ENCODE data around the gene LYST. TPM values are rescaled to one million over a fixed set of nuclear protein-coding genes. Genes with fewer than 3 reads are reported as not detected.

The LYST gene
- total and polyA plus RNA-seq, 2 of the 4 experiments (the other 2 are of a cell fraction), result 2.2 to 7.2 TPM

DNA sequence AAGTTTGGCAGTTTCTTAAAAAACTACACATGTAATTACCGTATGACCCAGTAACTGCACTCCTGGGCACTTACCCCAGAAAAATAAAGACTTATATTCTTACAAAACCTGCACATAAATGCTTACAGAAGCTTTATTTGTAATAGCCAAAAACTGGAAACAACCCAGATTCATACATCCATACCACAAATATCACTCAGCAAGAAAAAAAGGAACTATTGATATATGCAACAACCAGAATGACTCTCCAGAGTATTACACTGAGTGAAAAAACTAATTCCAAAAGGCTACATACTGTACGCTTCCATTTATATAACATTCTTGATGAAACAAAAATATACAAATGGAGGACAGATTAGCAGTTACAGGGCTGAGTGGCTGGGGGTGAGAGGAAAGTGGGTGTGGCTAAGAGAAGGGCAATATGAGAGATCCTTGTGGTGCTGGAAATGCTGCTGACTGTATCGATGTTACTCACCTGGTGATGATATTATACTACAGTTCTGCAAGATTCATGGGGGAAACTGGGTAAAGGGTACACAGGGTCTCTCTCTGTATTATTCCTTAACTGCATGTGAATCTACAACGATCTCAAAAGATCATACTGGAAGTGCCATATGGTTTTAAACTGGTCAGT is 121.1 kb downstream of the LYST start:
- no peak overlapping the region for H4K8ac ChIP-seq (ENCODE audit: low read depth in 2 of 2, low read length in 2 of 2)
- H3K18ac ChIP-seq (ENCODE audit: low read depth, low read length), result no peak overlapping the region
- no TSS peak for BruUV-seq (replicated peaks)
- H4K91ac ChIP-seq (ENCODE audit: insufficient read depth, low read depth, low read length), result no peak overlapping the region
- no peak overlapping the region for H2AFZ ChIP-seq (replicated peaks; ENCODE audit: low read length, poor library complexity)
- POLR2A ChIA-PET (ENCODE audit: unreplicated experiment), result no interaction called here
- no peaks in the 10 kb centered on the region for H3K36me3 ChIP-seq (ENCODE audit: control insufficient read depth, insufficient read depth, low read length)
- no peak overlapping the region for H3K14ac ChIP-seq (replicated peaks; ENCODE audit: low read depth, low read length)
- peak overlapping the region; percentile 20; the same call in 1 of the 2 replicates for H3K4me2 ChIP-seq (ENCODE audit: low read depth, low read length)
- no peaks in the 10 kb centered on the region; the same call in 1 of the 2 replicates for H3K9me1 ChIP-seq (ENCODE audit: insufficient read depth, low read length)
- H2AK9ac ChIP-seq (replicated peaks; ENCODE audit: low read depth, low read length, poor library complexity), result no peak overlapping the region
- H4K5ac ChIP-seq (ENCODE audit: low read depth, low read length), result no peak overlapping the region
- H2BK20ac ChIP-seq (ENCODE audit: low read depth, low read length), result no peak overlapping the region
- TF ChIP-seq MAFK (IDR thresholded peaks at IDR 0.05; ENCODE audit: low read depth, low read length) (peak; percentile 39), USF2 (IDR thresholded peaks at IDR 0.05; ENCODE audit: low read depth, low read length) (no peak), RAD21 (IDR thresholded peaks at IDR 0.05; ENCODE audit: low read length) (no peak)
- in situ Hi-C loops (cut with MboI; ENCODE audit: low sequenced_read_pairs), result no loop called here
- H3K9ac ChIP-seq (ENCODE audit: low read depth, low read length), result no peak overlapping the region
- ATAC-seq (ENCODE audit: low read depth) (peak; percentile 72), DNase-seq (peak; percentile 83)
- dilution Hi-C loops (cut with HindIII; ENCODE audit: low sequenced_read_pairs, unreplicated experiment), result no loop called here
- no peak overlapping the region for H2BK5ac ChIP-seq (ENCODE audit: low read depth, low read length, poor library complexity, severe bottlenecking)
- no peak overlapping the region for H3K23ac ChIP-seq (ENCODE audit: low read depth, low read length)
- H4K20me1 ChIP-seq (ENCODE audit: insufficient read depth, low read length), result no peaks in the 10 kb centered on the region
- H3K4me1 ChIP-seq (ENCODE audit: control insufficient read depth, insufficient read depth, low read length), result peaks cover 3% of the 10 kb centered on the region; the same call in 1 of the 2 replicates
- no peaks in the 10 kb centered on the region for H3K9me3 ChIP-seq (ENCODE audit: control insufficient read depth, insufficient read depth, low read length)
- H3K27me3 ChIP-seq (ENCODE audit: control insufficient read depth, insufficient read depth, low read length), result no peaks in the 10 kb centered on the region
- no peak overlapping the region for H2AK5ac ChIP-seq (ENCODE audit: low read depth, low read length)
- no peak overlapping the region for H2BK120ac ChIP-seq (ENCODE audit: low read depth, low read length)
- WGBS, 2 experiments (ENCODE audit: extremely low coverage in 2 of 2, insufficient read length in 1 of 2), result no CpG with 5 or more reads among the region's 4 CpGs
- no peak overlapping the region for H3K56ac ChIP-seq (ENCODE audit: extremely low read depth, insufficient read depth, low read length)
- no peak overlapping the region for H3K4me3 ChIP-seq (ENCODE audit: insufficient read depth, low read depth, low read length)
- intact Hi-C loops (cut with micrococcal nuclease), result no loop called here
- CTCF ChIA-PET, result no interaction called here
- H3K79me1 ChIP-seq (ENCODE audit: low read depth in 1 of 2, low read length in 2 of 2), result no peaks in the 10 kb centered on the region
- H2BK15ac ChIP-seq (ENCODE audit: low read depth, low read length), result no peak overlapping the region
- H3K4ac ChIP-seq (ENCODE audit: low read depth, low read length), result no peak overlapping the region
- no peak overlapping the region for H3K27ac ChIP-seq (ENCODE audit: insufficient read depth, low read length)

All from IMR-90 (cell line).